Psoas muscle (tissue), 8 donors: ENCODE data around the gene HMG20B. TPM values are rescaled to one million over a fixed set of nuclear protein-coding genes. Genes with fewer than 3 reads are reported as not detected.

ENCODE experiments used
- ATAC-seq, 4 donors: fragments of 200-7000 bp; cut with Tn5 transposase; one replicate each; pipeline ENCODE4 v1.9.1; 2020; ENCODE audit warnings: moderate library complexity in 3 of 4, mild to moderate bottlenecking in 2 of 4
- DNase-seq, 2 donors: peaks; one replicate each; pipeline ENCODE4 v3.0.0-alpha.2; 2020
- H3K27ac ChIP-seq: fragments of 200-600 bp; one replicate; pipeline ENCODE4 v1.8.0; 2022
- H3K27me3 ChIP-seq, 3 donors: fragments of 200-600 bp in 1 of 3; one replicate each; pipeline versions ENCODE4 v1.6.1 to v1.8.0; 2013 to 2022; ENCODE audit warnings: low read length in 2 of 3, mild to moderate bottlenecking in 2 of 3, moderate library complexity in 1 of 3; ENCODE audit not compliant: insufficient read depth in 3 of 3
- H3K36me3 ChIP-seq, 2 donors: fragments of 200-600 bp in 1 of 2; one replicate each; pipeline versions ENCODE4 v1.6.1 to v1.8.0; 2013 to 2022; ENCODE audit warnings: low read depth in 1 of 2, mild to moderate bottlenecking in 1 of 2, moderate library complexity in 1 of 2; ENCODE audit not compliant: insufficient read depth in 1 of 2
- H3K4me1 ChIP-seq: fragments of 200-600 bp; one replicate; pipeline ENCODE4 v1.8.0; 2022
- H3K4me3 ChIP-seq: fragments of 200-600 bp; one replicate; pipeline ENCODE4 v1.8.0; 2022; ENCODE audit warnings: mild to moderate bottlenecking
- H3K9me3 ChIP-seq: fragments of 200-600 bp; one replicate; pipeline ENCODE4 v1.8.0; 2022
- CTCF ChIP-seq: fragments of 200-600 bp; IDR thresholded peaks from one replicate; pipeline ENCODE4 v1.8.0; 2022; ENCODE audit warnings: antibody characterized with exemption
- WGBS, 3 donors: extraction: QIAGEN DNeasy Blood & Tissue Kit; methylation state at CpG; one replicate each; pipeline versions ENCODE4 v1.1.6 to v1.1.7; 2013; 5-methylcytosine and 5-hydroxymethylcytosine counted together
- intact Hi-C, 2 donors: fragments of 100-400 bp; cut with DNase I; formaldehyde crosslinking; loops; one replicate each; pipeline versions ENCODE4 v1.11.0 to v1.14.2; 2022
- polyA plus RNA-seq, 3 donors: library from polyadenylated mRNA; stranded (reverse); fragments of 200-250 nt; gene quantifications; one replicate each; pipeline ENCODE4 v1.2.3, GENCODE V29; 2013
- total RNA-seq, 4 donors: library from RNA; stranded (reverse); fragmentation: NEBNext Ultra II Directional in 2 of 4; extraction: Animal tissue kit (Norgen Biotek cat#: 25700) in 2 of 4; gene quantifications; one replicate each; pipeline versions ENCODE4 v1.2.1 to v1.2.4, GENCODE V29; 2021 to 2023
- donor health status: healthy with polysubstance abuse.
- donor health status: DM: no; HTN: no; CAD: no; lungs with moderate emphysema.
- donor health status: Bipolar disorder and iron deficiency.
- donor health status: healthy.
- donor health status: DM: yes; HTN: yes; CAD: no.
- donor health status: DM: no; HTN: no; CAD: no.
- donor health status: DM: no; HTN: no; CAD: no.
- donor health status: DM: yes; HTN: yes; CAD: no.

HMG20B gene
- total and polyA plus RNA-seq, 7 donors, result 14.3 to 27.2 (median 24.7) TPM

- Histone ChIP-seq H3K4me3 (no peak overlapping the region), H3K36me3 (no peaks in the 10 kb centered on the region), H3K4me1 (no peaks in the 10 kb centered on the region), H3K27ac (no peak overlapping the region), H3K9me3 (no peaks in the 10 kb centered on the region), H3K27me3 (peaks cover 0 to 19% (median 15%) of the 10 kb centered on the region in 3 donors)
- intact Hi-C loops, result no loop called here
- WGBS, 3 donors, result 91 to 97% (median 93%) methylated on average over 14 to 22 of the region's 22 CpGs
- no peak for DNase-seq
- no peak for ATAC-seq
- no peak for TF ChIP-seq CTCF
Measured at GRCh38 chr19:3589949-3590348, 17.2 kb downstream of the HMG20B start.

- H3K9me3 ChIP-seq, result no peaks in the 10 kb centered on the region
- no peaks in the 10 kb centered on the region for H3K36me3 ChIP-seq
- TF ChIP-seq CTCF, result no peak
- H3K27me3 ChIP-seq, result peaks cover 0 to 9% (median 5%) of the 10 kb centered on the region in 3 donors
- H3K4me1 ChIP-seq, result no peaks in the 10 kb centered on the region
- no peak for DNase-seq
- intact Hi-C loops, result no loop called here
- H3K4me3 ChIP-seq, result no peak overlapping the region
- H3K27ac ChIP-seq, result no peak overlapping the region
- WGBS, 3 donors, result 86 to 93% (median 90%) methylated on average over 8 of the region's 8 CpGs
- no peak for ATAC-seq
Measured at GRCh38 chr19:3590991-3591659, 18.4 kb downstream of the HMG20B start.

GRCh38 chr19:3591876-3592613 lies 19.3 kb downstream of the HMG20B start:
- DNase-seq (no peak), ATAC-seq (no peak)
- Histone ChIP-seq H3K4me1 (no peaks in the 10 kb centered on the region), H3K27ac (no peak overlapping the region), H3K9me3 (no peaks in the 10 kb centered on the region), H3K4me3 (no peak overlapping the region), H3K36me3 (no peaks in the 10 kb centered on the region), H3K27me3 (peaks cover 0 to 2% (median 0%) of the 10 kb centered on the region in 3 donors)
- WGBS, 3 donors, result 66 to 78% (median 69%) methylated on average over 9 of the region's 9 CpGs
- no peak for TF ChIP-seq CTCF
- intact Hi-C loops, result no loop called here

- H3K9me3 ChIP-seq, result no peaks in the 10 kb centered on the region
- H3K36me3 ChIP-seq, result no peaks in the 10 kb centered on the region
- H3K27ac ChIP-seq, result no peak overlapping the region
- peaks cover 0 to 2% (median 0%) of the 10 kb centered on the region in 3 donors for H3K27me3 ChIP-seq
- 26 to 39% (median 31%) methylated on average over 11 of the region's 11 CpGs for WGBS, 3 donors
- DNase-seq (no peak), ATAC-seq (no peak)
- no peaks in the 10 kb centered on the region for H3K4me1 ChIP-seq
- H3K4me3 ChIP-seq, result no peak overlapping the region
- no peak for TF ChIP-seq CTCF
- intact Hi-C loops, result no loop called here
Measured at GRCh38 chr19:3593156-3593555, 20.4 kb downstream of the HMG20B start.
